Mucosa of rectum (tissue), 2 donors: ENCODE measurements around the gene INCENP.

Source experiments
- H3K27ac ChIP-seq, 2 donors: one replicate each; pipeline ENCODE4 v1.7.0; 2013; ENCODE audit warnings: inconsistent platforms in 2 of 2, low read depth in 2 of 2, low read length in 2 of 2
- H3K27me3 ChIP-seq, 2 donors: one replicate each; pipeline ENCODE4 v1.7.0; 2013; ENCODE audit warnings: low read length in 2 of 2; ENCODE audit not compliant: control insufficient read depth in 2 of 2, insufficient read depth in 2 of 2
- H3K36me3 ChIP-seq, 2 donors: one replicate each; pipeline ENCODE4 v1.7.0; 2013; ENCODE audit warnings: low read length in 2 of 2; ENCODE audit not compliant: control insufficient read depth in 2 of 2, insufficient read depth in 2 of 2
- H3K4me1 ChIP-seq, 2 donors: one replicate each; pipeline ENCODE4 v1.7.0; 2013; ENCODE audit warnings: low read length in 2 of 2, mild to moderate bottlenecking in 1 of 2; ENCODE audit not compliant: control insufficient read depth in 2 of 2, insufficient read depth in 2 of 2
- H3K4me3 ChIP-seq, 2 donors: one replicate each; pipeline ENCODE4 v1.7.0; 2013; ENCODE audit warnings: low read length in 2 of 2
- H3K9ac ChIP-seq, 2 donors: one replicate each; pipeline ENCODE4 v1.7.0; 2013; ENCODE audit warnings: low read length in 2 of 2, low read depth in 1 of 2, mild to moderate bottlenecking in 1 of 2
- H3K9me3 ChIP-seq, 2 donors: one replicate each; pipeline ENCODE4 v1.7.0; 2013; ENCODE audit warnings: low read length in 2 of 2; ENCODE audit not compliant: control insufficient read depth in 2 of 2
- donor health status: healthy.
- donor health status: Normal muscosa, but diverticular disease.

INCENP gene

DNA sequence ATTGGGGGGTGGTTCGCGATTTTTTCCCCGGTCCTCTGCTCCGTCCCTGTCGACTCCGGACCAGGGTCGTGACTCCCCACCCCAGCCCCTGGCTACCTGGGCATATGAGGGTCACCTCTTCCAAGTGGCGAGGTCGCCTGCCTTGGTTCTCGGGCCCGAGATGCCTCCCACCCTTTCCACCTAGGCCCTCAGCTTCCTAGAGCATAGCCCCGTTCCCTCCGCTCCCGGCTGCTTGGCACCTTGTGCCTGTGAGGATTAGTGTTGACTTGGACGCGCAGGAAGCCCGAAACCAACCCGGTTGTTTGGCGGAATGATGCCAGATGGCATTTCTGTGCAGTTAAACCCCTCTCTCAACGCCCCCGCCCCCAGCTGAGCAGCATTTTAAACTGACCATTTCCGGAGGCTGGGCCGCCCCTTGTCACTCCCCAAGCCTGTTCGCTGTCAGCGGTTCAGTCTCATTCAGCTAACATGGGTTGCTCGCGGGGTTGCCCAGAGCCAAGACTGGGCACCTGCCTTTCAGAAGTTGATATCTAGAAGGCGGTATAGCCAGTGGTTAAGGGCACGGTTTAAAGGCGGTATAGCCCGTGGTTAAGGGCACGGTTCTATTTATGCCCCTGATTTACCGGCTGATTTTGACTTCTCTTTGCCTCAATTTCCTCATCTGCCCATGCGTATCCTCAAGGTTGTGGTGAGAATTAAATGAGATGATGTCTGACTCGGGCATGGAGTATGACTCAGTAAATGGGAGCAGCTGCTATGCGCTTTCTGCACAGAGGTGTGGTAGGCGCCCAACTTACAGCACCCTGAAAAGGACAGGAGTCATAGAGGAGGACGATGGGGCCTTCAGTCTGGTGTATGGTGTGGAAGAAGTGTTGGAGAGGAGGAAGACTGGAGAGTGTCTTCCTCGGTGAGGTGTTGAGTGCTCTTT, 639 bp downstream of the INCENP start:
- Histone ChIP-seq H3K27ac (peak overlapping the region; percentile 15 to 43), H3K4me1 (peaks cover 9 to 13% of the 10 kb centered on the region in 2 donors), H3K9ac (peak overlapping the region; percentile 75 to 83)

DNA sequence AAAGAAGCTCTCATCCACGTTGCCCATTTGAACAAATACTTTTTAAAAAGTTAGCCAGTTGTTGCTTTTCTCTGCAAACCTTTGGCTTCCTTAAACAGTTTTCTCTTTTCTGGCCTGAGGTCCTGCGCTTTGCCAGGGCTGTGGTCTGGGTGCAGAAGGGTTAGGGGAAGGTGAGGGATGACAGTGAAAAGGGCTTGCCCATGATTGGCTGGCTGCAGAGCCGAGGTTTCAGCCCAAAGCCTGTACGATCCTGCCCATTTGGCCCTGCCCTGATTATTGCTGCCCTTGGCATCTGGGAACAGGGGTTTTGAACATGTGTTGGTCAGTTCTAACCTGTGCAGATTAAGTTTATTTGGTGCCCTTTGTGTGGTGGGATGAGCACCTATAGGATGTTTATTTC, 1.5 kb downstream of the INCENP start:
- H3K36me3 ChIP-seq = peaks cover 18 to 24% of the 10 kb centered on the region in 2 donors
- no peak overlapping the region for H3K27ac ChIP-seq
- no peaks in the 10 kb centered on the region for H3K9me3 ChIP-seq
- H3K27me3 ChIP-seq = no peaks in the 10 kb centered on the region
- peaks cover 9 to 13% of the 10 kb centered on the region in 2 donors for H3K4me1 ChIP-seq
- peak overlapping the region in 1 of 2 donors; percentile 83 for H3K9ac ChIP-seq
- H3K4me3 ChIP-seq = peak overlapping the region in 1 of 2 donors; percentile 94

More for the DNA sequence above, 639 bp downstream of the INCENP start:
- H3K9me3 ChIP-seq = no peaks in the 10 kb centered on the region
- H3K27me3 ChIP-seq = no peaks in the 10 kb centered on the region
- H3K36me3 ChIP-seq = peaks cover 10 to 15% of the 10 kb centered on the region in 2 donors
- H3K4me3 ChIP-seq = peak overlapping the region; percentile 93 to 94

DNA sequence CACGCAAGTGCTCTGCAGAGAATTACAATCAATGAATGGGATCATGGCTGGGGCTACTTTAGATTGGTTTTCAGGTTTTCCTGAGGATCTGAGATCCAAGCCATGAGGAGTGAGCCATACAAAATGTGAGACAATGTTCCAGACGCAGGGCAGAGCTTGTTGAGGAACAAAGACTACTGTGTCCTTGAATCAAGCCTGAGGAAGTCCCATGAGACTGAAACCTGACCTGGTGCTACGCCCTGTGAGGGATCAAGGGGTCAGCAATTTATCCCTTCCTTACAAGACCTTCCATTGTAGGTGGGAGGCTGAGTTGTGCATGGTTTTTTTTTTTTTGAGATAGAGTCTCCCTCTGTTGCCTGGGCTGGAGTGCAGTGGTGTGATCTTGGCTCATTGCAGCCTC, 2.1 kb downstream of the INCENP start:
- Histone ChIP-seq H3K36me3 (peaks cover 23 to 29% of the 10 kb centered on the region in 2 donors), H3K27me3 (no peaks in the 10 kb centered on the region), H3K27ac (no peak overlapping the region), H3K9me3 (no peaks in the 10 kb centered on the region), H3K4me3 (no peak overlapping the region), H3K9ac (no peak overlapping the region), H3K4me1 (peaks cover 9 to 13% of the 10 kb centered on the region in 2 donors)

DNA sequence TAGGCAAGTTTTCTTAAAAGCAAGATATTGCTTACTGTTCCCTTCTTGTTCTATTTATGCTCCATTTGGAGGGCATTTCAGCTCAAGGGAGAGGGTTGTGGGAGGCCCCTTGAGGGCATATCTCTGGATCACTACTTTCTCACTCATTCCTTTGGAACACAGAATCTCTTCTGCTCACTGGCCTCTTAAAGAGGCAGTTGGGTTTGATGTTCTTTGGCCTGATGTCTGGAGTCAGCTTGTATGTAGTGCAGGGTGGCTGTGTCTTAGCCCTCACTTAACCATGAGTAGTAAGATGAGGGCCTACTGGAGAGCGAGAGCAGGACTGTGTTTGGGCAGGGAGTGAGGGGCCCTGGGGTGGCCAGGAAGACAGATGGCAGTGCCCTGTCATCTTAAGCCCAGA, 3.6 kb downstream of the INCENP start:
- H3K27me3 ChIP-seq = no peaks in the 10 kb centered on the region

DNA sequence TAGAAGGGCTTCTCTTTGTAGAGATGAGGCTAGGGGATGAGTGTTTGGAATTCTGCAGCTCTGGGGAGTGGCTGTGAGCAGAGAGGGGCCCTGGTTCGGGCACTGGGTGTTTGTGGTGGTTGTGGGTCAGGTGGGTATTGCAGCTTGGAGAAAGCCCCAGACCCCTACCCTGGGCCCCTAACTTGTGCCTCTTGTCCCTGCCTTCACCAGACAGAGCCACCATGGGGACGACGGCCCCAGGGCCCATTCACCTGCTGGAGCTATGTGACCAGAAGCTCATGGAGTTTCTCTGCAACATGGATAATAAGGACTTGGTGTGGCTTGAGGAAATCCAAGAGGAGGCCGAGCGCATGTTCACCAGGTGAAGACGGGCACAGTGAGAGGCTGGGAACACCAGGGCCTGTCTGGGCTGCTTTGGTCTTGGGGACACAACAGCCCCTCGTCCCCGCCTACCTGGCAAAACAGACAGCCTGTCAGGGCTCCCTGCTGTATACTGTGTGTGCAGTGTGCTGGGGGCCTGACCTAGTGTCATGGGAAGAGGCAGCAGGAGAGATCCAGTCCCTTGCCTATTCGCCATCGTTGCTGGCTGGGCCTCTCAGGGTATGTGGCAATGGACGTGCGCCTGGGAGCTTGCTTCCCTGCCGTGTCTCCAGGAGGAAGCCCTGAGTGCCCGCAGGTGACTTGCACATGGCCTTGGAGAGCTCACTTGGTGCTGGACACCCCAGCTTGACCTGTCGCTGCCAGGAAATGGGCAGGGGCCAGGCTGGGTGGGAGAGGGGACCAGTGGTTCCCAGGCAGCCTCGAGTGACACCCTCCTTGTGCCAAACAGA, 4.3 kb downstream of the INCENP start:
- Histone ChIP-seq H3K9ac (no peak overlapping the region), H3K27me3 (no peaks in the 10 kb centered on the region), H3K4me3 (no peak overlapping the region), H3K36me3 (peaks cover 33 to 40% of the 10 kb centered on the region in 2 donors), H3K4me1 (peaks cover 9 to 13% of the 10 kb centered on the region in 2 donors), H3K27ac (no peak overlapping the region), H3K9me3 (no peaks in the 10 kb centered on the region)

More for the DNA sequence above, 3.6 kb downstream of the INCENP start:
- no peak overlapping the region for H3K27ac ChIP-seq
- H3K9me3 ChIP-seq = no peaks in the 10 kb centered on the region
- H3K4me1 ChIP-seq = peaks cover 9 to 13% of the 10 kb centered on the region in 2 donors
- H3K36me3 ChIP-seq = peaks cover 32 to 40% of the 10 kb centered on the region in 2 donors
- H3K4me3 ChIP-seq = no peak overlapping the region
- no peak overlapping the region for H3K9ac ChIP-seq

DNA sequence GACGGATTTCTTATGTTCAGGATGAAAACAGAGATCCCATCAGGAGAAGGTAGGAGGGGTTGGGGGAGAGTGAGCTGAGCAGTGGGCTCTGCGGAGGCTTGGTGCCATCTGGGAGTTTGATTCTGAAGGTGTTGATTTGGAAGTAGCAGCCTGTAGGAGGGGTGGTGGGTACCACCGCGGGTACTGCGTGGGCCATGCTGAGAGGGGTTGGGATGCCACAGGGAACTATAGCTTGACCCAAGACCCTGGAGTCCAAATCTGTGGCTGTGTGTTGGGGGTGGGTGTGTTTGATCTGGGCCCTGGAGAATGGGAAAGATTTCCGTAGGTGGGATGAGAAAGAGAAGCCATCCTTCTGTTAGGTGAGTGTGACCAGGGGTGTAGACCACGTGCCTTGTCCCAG, 5.0 kb downstream of the INCENP start:
- Histone ChIP-seq H3K4me3 (no peak overlapping the region), H3K4me1 (peaks cover 9 to 13% of the 10 kb centered on the region in 2 donors), H3K9me3 (no peaks in the 10 kb centered on the region), H3K27ac (no peak overlapping the region), H3K9ac (no peak overlapping the region), H3K36me3 (peaks cover 33 to 40% of the 10 kb centered on the region in 2 donors), H3K27me3 (no peaks in the 10 kb centered on the region)

DNA sequence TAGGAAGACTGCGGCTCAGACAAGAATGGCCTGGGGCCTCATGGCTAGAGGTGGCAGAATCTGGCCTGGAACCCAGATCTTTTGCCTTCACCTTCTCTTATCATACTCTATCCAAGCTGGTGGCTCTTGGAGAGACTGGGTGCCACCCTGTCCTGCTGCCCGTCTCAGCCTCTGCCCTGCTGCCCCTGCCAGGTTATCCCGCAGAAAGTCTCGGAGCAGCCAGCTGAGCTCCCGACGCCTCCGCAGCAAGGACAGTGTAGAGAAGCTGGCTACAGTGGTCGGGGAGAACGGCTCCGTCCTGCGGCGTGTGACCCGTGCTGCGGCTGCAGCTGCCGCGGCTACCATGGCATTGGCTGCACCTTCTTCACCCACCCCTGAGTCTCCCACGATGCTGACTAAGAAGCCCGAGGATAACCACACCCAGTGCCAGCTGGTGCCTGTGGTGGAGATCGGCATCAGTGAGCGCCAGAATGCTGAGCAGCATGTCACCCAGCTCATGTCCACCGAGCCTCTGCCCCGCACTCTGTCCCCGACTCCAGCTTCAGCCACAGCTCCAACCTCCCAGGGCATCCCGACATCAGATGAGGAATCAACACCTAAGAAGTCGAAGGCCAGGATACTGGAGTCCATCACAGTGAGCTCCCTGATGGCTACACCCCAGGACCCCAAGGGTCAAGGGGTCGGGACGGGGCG, 5.9 kb downstream of the INCENP start:
- H3K36me3 ChIP-seq = peaks cover 33 to 40% of the 10 kb centered on the region in 2 donors
- H3K9me3 ChIP-seq = no peaks in the 10 kb centered on the region

DNA sequence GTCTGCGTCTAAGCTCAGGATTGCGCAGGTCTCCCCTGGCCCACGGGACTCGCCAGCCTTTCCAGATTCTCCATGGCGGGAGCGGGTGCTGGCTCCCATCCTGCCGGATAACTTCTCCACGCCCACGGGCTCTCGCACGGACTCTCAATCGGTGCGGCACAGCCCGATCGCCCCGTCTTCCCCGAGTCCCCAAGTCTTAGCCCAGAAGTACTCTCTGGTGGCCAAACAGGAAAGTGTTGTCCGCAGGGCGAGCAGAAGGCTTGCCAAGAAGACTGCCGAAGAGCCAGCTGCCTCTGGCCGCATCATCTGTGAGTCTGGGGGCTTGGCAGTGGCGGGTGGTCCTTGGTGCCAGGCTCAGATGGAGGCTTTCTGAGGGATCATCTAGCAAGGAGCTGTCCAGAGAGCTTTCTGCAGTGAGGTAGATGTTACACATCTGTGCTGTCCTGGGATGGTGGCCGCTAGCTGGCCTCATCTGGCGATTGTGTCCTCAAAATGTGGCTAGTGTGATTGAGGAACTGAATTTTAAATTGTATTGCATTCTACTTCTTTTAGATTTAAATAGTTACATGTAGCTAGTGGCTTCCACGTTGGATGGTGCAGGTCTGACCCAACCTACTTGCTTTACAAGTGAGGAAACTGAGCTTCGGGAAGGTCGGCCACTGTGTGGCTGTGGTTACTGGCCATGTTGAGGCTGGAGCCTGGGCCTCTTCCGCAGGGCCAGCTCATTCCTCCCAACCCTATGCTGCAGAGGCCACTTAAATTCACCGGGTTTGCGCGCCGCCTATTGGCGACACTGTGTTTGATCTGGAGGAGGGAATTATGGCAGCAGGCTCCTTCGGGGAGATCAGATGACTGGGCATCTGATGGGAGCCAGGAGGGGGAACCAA, 6.7 kb downstream of the INCENP start:
- Histone ChIP-seq H3K9me3 (no peaks in the 10 kb centered on the region), H3K36me3 (peaks cover 33 to 40% of the 10 kb centered on the region in 2 donors), H3K4me1 (no peaks in the 10 kb centered on the region), H3K27ac (no peak overlapping the region), H3K4me3 (no peak overlapping the region), H3K9ac (no peak overlapping the region), H3K27me3 (no peaks in the 10 kb centered on the region)

More for the DNA sequence above, 5.9 kb downstream of the INCENP start:
- Histone ChIP-seq H3K27ac (no peak overlapping the region), H3K27me3 (no peaks in the 10 kb centered on the region), H3K4me1 (peaks cover 7 to 8% of the 10 kb centered on the region in 2 donors), H3K9ac (no peak overlapping the region), H3K4me3 (no peak overlapping the region)

DNA sequence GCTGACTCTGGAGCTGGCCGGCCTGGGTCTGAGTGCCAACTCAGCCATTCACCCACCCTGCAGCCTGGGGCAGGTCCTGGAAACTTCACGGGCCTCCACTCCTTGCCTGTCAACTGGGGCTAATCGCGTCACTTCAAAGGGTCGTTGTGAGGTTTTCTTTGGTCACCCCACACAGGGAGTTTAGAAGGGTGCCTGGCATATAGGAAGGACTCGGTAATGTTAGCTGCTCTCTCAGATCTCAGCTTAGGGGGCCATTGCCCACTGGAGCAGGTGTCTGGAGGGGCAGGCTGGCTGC, 7.3 kb downstream of the INCENP start:
- Histone ChIP-seq H3K4me3 (no peak overlapping the region), H3K27me3 (no peaks in the 10 kb centered on the region), H3K4me1 (no peaks in the 10 kb centered on the region), H3K9me3 (no peaks in the 10 kb centered on the region), H3K9ac (no peak overlapping the region), H3K36me3 (peaks cover 33 to 40% of the 10 kb centered on the region in 2 donors), H3K27ac (no peak overlapping the region)
